GM12872 (cell line): ENCODE results near the gene TCFL5.
A peak's percentile ranks its signal among the peaks of the same experiment; 100 is the strongest.

Experiments used
- TF ChIP-seq, protein P1 (sequence below): IDR thresholded peaks from 3 replicates; pipeline ENCODE4 v1.5.1; 2011; ENCODE audit warnings: low read depth, mild to moderate bottlenecking, low read length, moderate library complexity; ENCODE audit not compliant: insufficient read depth

Gene TCFL5

GRCh38 chr20:62861726-62862336 lies at the start of gene TCFL5:
TCFL5 (minus strand) TSS chr20:62861822; CDS start chr20:62861670, 152 bp downstream.
- TF ChIP-seq, protein P1, sequence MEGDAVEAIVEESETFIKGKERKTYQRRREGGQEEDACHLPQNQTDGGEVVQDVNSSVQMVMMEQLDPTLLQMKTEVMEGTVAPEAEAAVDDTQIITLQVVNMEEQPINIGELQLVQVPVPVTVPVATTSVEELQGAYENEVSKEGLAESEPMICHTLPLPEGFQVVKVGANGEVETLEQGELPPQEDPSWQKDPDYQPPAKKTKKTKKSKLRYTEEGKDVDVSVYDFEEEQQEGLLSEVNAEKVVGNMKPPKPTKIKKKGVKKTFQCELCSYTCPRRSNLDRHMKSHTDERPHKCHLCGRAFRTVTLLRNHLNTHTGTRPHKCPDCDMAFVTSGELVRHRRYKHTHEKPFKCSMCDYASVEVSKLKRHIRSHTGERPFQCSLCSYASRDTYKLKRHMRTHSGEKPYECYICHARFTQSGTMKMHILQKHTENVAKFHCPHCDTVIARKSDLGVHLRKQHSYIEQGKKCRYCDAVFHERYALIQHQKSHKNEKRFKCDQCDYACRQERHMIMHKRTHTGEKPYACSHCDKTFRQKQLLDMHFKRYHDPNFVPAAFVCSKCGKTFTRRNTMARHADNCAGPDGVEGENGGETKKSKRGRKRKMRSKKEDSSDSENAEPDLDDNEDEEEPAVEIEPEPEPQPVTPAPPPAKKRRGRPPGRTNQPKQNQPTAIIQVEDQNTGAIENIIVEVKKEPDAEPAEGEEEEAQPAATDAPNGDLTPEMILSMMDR: no peak

GRCh38 chr20:62910777-62911497 lies 49.3 kb upstream of the TCFL5 start:
- TF ChIP-seq, protein P1: no peak

- TF ChIP-seq, protein P1: no peak
Measured at GRCh38 chr20:62910217-62910766, 48.7 kb upstream of the TCFL5 start.

GRCh38 chr20:62908971-62909791 lies 47.6 kb upstream of the TCFL5 start:
- TF ChIP-seq, protein P1: no peak

DNA sequence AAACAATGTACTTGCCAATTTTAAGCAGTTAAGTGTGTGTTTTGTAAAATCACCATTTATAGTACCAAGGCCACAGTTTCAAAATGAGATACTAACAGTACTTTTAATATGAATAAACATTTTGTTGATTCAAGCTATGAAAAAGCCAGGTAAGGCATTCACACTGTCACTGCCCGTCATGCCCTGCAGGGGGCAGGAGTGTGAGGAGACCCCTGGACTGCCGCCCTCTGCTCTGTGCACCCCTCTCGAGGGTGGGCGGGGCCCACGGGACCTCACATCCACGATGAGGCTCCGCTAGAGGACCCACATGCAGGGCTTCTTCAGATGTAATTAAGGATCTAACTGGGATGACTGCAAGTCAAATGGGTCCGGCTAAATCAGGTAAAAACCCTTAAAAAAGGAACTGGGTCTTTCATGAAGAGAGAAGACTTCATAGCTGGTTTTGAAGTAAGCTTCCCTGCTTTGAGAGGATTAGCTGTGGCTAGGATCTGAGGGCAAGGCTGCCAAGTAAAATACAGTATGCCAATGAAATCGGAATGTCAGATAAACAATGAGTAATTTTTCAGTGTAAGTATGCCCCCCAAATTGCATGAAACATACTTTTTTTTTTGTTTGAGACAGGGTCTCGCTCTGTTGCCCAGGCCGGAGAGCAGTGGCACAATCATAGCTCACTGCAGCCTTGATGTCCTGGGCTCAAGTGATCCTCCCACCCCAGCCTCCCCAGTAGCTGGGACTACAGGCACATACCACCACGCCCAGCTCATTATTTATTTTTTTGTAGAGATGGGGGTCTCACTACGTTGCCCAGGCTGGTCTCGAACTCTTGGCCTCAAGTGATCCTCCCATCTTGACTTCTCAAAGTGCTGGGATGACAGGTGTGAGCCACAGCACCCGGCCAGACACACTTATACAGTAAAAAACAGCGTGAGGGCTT lies 46.0 kb upstream of the TCFL5 start:
- TF ChIP-seq, protein P1: peak; percentile 73

DNA sequence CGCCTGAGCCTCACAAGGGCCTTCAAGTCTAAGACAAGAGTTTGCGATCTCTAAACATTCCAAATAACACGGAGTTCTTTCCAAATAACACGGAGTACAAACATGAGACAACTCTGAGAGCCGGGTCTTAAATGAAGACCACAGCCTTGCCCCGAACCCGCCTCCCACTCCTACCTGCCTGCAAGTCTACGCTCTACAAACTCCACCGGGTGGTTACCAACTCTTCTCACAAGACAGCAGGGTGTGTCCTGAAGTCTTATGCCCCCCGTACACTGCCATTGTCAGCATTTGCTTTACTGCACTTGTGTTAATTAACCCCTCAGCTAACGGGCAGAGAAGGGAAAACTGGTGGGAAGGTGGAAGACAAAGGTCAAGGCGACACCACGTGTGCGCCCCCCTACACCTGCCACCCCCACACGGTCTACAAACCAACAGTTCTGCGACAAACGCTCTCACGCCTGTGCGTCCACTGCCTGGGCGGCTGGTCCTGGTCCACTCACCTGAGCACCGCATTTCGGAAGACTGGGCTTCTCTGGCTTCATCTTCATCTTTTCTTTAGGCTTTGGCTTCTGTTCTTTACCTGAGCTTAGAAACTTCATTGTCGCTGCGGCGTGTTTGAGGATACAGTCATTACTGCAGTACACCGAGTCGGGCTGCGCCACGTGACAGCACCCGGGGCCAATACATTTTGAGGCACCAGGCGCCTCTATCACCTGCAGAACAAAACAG lies 45.2 kb upstream of the TCFL5 start:
- TF ChIP-seq, protein P1: no peak
